Vein endothelial cell (primary cell): Measurements from ENCODE around the gene DHX35. TPM values are rescaled to one million over a fixed set of nuclear protein-coding genes. Genes with fewer than 3 reads are reported as not detected.

ENCODE experiments used
- small RNA-seq: library from RNA; depleted of rRNA; stranded (forward); fragments of <200 nt; gene quantifications from one replicate; pipeline ENCODE3, GENCODE V24; 2012
- total RNA-seq: library from RNA; depleted of rRNA; stranded (reverse); fragments of >200 nt; gene quantifications from 2 replicates; pipeline ENCODE4 v1.2.3, GENCODE V29; 2012

The DHX35 gene, protein sequence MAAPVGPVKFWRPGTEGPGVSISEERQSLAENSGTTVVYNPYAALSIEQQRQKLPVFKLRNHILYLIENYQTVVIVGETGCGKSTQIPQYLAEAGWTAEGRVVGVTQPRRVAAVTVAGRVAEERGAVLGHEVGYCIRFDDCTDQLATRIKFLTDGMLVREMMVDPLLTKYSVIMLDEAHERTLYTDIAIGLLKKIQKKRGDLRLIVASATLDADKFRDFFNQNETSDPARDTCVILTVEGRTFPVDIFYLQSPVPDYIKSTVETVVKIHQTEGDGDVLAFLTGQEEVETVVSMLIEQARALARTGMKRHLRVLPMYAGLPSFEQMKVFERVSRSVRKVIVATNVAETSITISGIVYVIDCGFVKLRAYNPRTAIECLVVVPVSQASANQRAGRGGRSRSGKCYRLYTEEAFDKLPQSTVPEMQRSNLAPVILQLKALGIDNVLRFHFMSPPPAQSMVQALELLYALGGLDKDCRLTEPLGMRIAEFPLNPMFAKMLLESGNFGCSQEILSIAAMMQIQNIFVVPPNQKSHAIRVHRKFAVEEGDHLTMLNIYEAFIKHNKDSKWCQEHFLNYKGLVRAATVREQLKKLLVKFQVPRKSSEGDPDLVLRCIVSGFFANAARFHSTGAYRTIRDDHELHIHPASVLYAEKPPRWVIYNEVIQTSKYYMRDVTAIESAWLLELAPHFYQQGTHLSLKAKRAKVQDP
- 11.4 and 12.0 TPM in 2 replicates for total RNA-seq

DNA sequence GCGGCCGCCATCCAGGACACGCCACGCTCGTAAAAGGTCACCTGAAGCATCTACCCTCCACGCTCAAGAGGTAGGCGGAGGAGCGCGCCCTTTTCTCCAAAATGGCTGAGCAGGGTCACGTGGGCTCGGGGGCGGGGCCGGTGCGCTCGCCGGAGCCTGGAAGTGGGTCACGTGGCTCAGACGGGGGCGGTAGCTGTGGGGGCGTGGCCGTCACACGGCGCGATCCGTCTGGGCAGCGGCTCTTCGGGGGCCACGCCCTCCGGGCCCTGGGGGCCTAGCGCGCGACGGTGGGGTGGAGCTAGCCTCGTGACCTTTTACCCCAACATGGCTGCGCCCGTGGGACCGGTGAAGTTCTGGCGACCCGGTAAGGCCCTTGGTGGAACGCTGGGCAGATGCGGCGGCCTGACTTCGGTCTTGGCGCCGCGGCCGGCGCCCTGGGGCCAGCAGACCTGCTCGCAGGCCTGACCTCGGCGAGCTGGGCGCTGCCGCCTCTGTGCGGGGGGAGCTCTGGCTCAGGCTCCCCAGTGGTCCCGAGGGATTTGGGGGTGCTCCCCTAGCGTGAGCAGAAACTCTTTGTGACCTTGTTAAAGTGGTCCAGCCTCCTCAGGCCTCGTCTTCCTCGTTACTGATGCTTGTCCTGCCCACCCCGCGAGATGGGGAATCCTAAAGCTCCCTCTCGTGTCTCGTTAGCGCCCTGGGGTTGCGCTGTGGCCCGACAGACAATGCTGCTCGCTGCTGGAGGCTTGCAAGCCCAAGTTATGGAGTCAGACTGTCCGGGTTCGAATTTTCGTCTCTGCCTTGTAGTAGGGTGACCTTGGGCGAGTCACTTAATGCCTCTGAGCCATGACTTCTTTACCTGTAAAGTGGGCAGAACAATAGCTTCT is at the start of gene DHX35:
TSS of gene DHX35 (plus strand) at position 301 of the 884 bp plus-strand sequence. CDS start at position 325, 24 bp downstream.

DNA sequence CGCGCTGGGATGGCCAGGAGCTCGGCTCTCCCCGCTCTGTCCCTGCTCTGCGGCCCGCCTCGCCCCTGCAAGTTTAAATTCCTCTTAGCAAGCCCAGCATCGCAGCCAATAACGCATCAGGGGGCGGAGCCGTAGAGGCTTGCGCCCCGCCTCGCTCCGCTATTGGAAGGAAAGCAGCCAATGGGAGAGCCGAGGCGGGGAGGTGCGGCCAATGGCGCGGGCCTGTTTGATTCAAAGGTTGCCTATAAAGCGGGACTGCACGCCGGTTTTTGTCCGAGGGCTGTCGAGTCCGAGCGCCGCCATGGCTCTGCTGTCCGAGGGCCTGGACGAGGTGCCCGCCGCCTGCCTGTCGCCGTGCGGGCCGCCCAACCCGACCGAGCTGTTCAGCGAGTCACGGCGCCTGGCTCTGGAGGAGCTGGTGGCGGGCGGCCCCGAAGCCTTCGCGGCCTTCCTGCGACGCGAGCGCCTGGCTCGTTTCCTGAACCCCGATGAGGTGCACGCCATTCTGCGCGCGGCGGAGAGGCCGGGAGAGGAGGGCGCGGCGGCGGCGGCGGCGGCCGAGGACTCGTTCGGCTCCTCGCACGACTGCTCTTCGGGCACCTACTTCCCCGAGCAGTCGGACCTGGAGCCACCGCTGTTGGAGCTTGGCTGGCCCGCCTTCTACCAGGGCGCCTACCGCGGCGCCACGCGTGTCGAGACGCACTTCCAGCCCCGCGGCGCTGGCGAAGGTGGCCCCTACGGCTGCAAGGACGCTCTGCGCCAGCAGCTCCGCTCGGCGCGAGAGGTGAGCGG is 35.8 kb upstream of the DHX35 start, which contains the start of gene FAM83D:
TSS of gene FAM83D (plus strand) at position 276 of the 792 bp plus-strand sequence. CDS start at position 302, 26 bp downstream.

Small RNA genes lying within 50 kb of the gene (small RNA-seq; reads per million reads assigned to genes)
- gene AL023803.1: not detected

Other genes with a start within 250 kb of the DHX35 start
- gene SLC32A1, start 237.9 kb upstream of the DHX35 start, total RNA-seq: not detected in 2 replicates
- 8.5 and 9.7 TPM in 2 replicates for gene ACTR5, start 213.9 kb upstream of the DHX35 start, total RNA-seq
- gene PPP1R16B, start 156.6 kb upstream of the DHX35 start, total RNA-seq: 169 and 210 TPM in 2 replicates
- 16.0 and 25.8 TPM in 2 replicates for gene FAM83D, start 35.9 kb upstream of the DHX35 start, total RNA-seq